SK-N-SH treated with all-trans-retinoic acid at 6 μM for 48 hours (cell line): ENCODE measurements around the gene MYO1B.

Experiments used
- ARNTL ChIP-seq: fragments of 450-650 bp; formaldehyde crosslinking; IDR thresholded peaks from 2 replicates; pipeline ENCODE4 v1.5.0; 2020; ENCODE audit warnings: low read depth, mild to moderate bottlenecking, moderate library complexity, borderline replicate concordance
- ESRRG ChIP-seq: fragments of 250-450 bp; sonication (Bioruptor Pico); IDR thresholded peaks from 2 replicates; pipeline ENCODE4 v1.6.1; 2021; ENCODE audit warnings: mild to moderate bottlenecking
- GLIS3 ChIP-seq: fragments of 250-450 bp; sonication (Bioruptor Pico); IDR thresholded peaks from 2 replicates; pipeline ENCODE4 v1.5.0; 2020; ENCODE audit warnings: mild to moderate bottlenecking, moderate library complexity
- ISL1 ChIP-seq: fragments of 250-450 bp; sonication (Bioruptor Pico); IDR thresholded peaks from 2 replicates; pipeline ENCODE4 v2.1.2; 2022; ENCODE audit warnings: mild to moderate bottlenecking, moderate library complexity
- OSR1 ChIP-seq: fragments of 250-450 bp; sonication (Bioruptor Pico); IDR thresholded peaks from 2 replicates; pipeline ENCODE4 v1.8.0; 2022; ENCODE audit warnings: moderate library complexity, mild to moderate bottlenecking, inconsistent platforms
- TCF4 ChIP-seq: fragments of 250-450 bp; sonication (Bioruptor Pico); IDR thresholded peaks from 2 replicates; pipeline ENCODE4 v1.8.0; 2021; ENCODE audit warnings: mild to moderate bottlenecking, moderate library complexity, borderline replicate concordance

GRCh38 chr2:191263050-191263449 lies 17.8 kb downstream of the MYO1B start:
- no peak for TF ChIP-seq ESRRG (CRISPR knock-in tag)
- TF ChIP-seq OSR1: no peak
- TF ChIP-seq GLIS3: no peak
- no peak for TF ChIP-seq ISL1 (CRISPR knock-in tag)
- no peak for TF ChIP-seq TCF4
- no peak for TF ChIP-seq ARNTL (CRISPR knock-in tag)
